HG02884 (cell line): ENCODE measurements around the gene SLC36A1.
"Not testable (repeated sequence)": the region's sequence is repeated elsewhere in the genome, so short reads cannot be mapped to it uniquely, and the experiment has no call there.

Experiments
- ATAC-seq: cut with Tn5 transposase; IDR thresholded peaks from one replicate; pipeline ENCODE4 v1.9.1; 2021; ENCODE audit warnings: mild to moderate bottlenecking, moderate library complexity; ENCODE audit not compliant: unreplicated experiment

SLC36A1 gene

DNA sequence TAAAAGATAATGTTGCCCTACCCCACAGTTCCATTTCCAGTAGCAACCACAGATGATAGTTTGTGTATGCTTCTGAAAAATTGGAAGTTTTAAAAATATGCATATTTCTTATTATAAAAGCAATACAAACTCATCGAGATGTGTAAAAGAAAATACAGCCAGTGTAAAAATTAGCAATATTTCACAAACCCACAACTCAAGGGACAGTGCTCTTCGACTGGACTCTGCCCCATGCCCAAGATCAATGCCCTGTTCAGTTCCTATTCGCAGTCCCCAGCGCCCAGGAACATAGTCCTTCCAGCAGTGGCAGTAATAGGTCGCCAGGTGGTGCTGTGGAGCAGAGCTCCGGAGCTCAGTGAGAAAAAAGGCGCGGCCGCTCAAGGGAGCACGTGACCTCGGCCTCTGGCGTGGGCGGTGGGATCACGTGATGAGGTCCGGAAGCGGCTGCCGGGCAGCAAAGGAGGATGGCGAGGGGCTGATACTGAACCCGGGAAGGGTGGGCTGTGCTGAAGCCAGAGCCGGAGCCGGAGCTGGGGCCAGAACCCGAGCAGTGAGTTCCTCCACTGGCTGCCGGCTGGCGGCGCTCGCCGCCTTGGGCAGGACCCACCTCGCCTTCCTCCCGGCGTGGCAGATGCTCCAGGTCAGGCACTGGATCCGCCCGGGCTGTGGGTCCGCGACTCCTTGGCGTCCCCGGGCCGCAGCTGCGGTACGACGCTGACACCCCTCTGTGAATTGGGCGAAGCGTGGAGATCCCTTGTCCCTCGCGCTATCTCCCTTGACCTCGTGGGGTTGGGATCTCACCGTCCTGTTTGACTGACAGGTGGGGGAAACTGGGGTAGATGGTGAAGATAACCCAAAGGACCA is at the start of gene SLC36A1:
Gene SLC36A1 (plus strand): TSS at position 430 of the 864 bp plus-strand sequence. CDS start 11,190 bp downstream, outside the sequence.
- ATAC-seq: peak; percentile 59

GRCh38 chr5:151405334-151406160 is 41.9 kb upstream of the SLC36A1 start:
- no peak for ATAC-seq

DNA sequence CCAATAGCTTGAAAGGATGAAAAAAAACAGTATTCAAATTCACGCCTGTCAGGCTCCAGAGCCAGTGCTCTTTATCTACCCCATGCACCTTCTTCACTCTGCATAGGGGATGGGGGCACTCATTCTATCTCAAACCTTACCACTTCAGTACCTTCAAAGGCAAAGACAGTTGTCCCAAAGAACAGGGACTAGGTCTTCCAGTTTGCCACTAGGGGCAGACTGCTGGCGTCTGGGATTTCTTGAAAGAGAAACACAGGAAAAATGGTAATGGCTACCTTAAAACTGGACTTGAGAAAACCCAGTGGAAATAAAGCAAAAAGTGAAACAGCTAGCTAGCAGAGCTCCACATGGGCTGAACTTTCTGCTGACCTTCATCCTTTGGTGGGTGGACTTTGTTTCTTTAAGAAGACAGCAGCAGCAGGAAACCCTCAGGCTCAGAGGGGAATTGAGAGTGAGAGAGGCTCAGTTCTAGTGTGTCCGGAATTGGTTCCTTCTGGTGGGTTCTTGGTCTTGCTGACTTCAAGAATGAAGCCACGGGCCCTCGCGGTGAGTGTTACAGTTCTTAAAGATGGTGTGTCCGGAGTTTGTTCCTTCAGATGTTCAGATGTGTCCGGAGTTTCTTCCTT is 41.0 kb upstream of the SLC36A1 start:
- no peak for ATAC-seq

- ATAC-seq: no peak
Observed at GRCh38 chr5:151408591-151409230, 38.7 kb upstream of the SLC36A1 start.

DNA sequence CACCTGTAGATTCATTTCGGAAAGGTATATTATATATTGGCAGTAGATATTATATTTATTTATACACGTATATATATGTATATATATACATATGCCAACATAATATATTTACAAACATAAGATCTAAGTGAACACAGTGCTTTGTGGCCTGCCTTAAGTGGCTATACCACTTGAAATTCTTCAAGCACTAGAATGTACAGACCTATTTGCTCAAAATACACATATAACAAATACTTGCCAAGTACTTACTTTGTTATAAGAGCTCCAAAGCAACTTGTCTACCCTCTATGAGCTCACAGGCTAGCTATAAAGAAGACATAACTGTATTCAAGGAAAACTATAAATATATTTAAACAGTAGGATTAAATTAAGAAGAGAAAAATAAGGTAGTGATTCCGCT is 33.6 kb upstream of the SLC36A1 start:
- ATAC-seq: no peak

- ATAC-seq: no peak
Observed at GRCh38 chr5:151414536-151414935, 32.9 kb upstream of the SLC36A1 start.

DNA sequence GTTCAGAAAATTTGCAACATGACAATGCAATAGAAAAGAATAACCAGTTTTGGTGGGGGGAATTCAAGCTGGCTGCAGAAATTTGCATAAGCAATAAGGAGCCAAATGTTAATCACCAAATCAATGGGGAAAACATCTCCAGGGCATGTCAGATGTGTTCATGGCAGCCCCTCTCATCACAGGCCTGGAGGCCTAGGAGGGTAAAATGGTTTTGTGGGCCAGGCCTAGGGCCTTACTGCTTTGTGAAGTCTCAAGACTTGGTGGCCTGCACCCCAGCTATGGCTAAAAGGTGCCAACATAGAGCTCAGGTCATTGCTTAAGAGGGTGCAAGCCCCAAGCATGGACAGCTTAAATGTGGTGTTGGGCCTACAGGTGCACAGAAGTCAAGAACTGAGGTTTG is 29.7 kb upstream of the SLC36A1 start:
- no peak for ATAC-seq

DNA sequence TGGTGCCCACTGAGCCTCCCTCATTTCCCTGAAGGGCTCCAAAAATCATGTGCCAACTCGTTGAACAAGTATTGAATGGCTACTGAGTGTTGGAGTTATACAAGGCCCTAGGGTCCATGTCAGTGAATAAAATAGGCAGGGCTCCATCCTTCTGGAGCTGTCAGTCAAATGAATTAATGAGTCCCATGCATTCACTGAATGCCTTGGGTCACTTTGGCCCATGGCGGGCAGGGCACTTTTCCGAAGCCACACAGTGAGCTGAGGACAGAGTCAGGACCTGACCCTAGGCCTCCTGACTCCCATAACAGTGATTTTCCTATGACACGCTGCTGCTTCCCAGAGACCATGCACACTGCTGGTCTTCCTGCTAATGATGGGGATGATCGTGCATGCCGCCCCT is 27.3 kb upstream of the SLC36A1 start:
- no peak for ATAC-seq

GRCh38 chr5:151424892-151425523 is 22.4 kb upstream of the SLC36A1 start:
- no peak for ATAC-seq

DNA sequence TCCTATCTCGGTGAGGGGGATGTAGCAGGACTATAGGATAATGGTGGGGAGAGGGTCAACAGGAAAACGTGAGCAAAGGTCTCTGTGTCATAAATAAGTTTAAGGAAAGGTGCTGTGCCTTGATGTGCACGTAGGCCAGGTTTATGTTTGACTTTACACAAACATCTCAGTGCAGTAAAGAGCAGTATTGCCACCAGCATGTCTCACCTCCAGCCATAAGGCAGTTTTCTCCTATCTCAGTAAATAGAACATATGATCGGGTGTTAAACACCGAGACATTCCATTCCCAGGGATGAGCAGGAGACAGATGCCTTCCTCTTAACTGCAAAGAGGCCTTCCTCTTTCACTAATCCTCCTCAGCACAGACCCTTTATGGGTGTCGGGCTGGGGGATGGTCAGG is 21.1 kb upstream of the SLC36A1 start:
- ATAC-seq: not testable (repeated sequence)

- ATAC-seq: peak; percentile 98
Observed at GRCh38 chr5:151427258-151427657, 20.1 kb upstream of the SLC36A1 start.

GRCh38 chr5:151430731-151431130 is 16.7 kb upstream of the SLC36A1 start:
- ATAC-seq: no peak

- ATAC-seq: no peak
Observed at GRCh38 chr5:151431666-151432065, 15.7 kb upstream of the SLC36A1 start.

GRCh38 chr5:151432210-151432609 is 15.2 kb upstream of the SLC36A1 start:
- no peak for ATAC-seq

- ATAC-seq: no peak
Observed at GRCh38 chr5:151434570-151435237, 12.7 kb upstream of the SLC36A1 start.

GRCh38 chr5:151448038-151448985 is 909 bp downstream of the SLC36A1 start:
- no peak for ATAC-seq

DNA sequence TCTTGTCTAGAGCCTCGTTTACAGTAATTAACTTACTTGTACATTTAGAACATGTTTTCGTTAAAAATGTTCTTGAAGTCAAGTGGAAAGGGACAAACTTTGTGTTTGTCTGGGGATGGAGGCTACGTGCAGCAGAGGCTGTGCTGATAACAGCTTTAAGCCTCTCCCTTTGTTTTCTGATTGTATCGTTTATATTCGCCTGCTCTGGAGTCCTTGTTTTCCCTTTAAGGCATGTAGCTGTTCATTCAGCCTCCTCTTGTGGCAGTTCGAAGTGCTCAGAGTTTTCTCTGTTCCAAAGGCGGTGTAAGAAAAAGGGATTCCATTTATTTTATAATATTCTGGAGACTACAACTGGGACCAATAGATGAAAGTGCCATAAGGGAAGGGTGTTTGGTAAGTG is 1.9 kb downstream of the SLC36A1 start:
- ATAC-seq: no peak

DNA sequence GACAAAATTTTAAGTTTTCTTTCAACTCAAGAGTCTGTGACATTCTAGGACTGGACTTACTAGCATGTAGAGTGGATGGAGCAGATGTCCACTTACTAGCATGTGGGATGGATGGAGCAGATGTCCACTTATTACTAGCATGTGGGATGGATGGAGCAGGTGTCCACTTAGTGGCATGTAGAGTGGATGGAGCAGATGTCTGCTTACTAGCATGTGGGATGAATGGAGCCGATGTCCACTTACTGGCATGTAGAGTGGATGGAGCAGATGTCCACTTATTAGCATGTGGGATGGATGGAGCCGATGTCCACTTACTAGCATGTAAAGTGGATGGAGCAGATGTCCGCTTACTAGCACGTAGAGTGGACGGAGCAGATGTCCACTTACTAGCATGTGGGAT is 2.4 kb downstream of the SLC36A1 start:
- ATAC-seq: no peak

DNA sequence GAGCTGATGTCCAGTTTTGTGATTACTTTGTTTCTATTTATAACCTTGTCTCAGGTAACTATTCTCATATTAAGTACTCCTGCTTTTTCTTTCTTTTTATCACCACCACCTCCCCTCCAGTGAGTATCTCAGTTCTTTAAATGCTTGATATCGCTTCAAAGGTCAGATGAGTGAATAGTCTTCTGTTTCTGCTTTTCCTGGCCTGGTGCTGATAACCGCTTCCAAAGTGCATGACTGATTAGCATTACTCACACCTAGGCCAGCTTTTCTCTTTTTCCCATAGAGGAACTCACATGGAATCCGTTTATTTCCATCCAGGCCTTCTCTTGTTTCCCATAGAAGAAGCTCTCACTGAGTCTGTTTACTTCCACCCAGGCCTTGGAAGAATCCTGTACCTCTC is 3.2 kb downstream of the SLC36A1 start:
- ATAC-seq: no peak
